ENCODE results near the gene TSHZ2.

Gene TSHZ2

DNA sequence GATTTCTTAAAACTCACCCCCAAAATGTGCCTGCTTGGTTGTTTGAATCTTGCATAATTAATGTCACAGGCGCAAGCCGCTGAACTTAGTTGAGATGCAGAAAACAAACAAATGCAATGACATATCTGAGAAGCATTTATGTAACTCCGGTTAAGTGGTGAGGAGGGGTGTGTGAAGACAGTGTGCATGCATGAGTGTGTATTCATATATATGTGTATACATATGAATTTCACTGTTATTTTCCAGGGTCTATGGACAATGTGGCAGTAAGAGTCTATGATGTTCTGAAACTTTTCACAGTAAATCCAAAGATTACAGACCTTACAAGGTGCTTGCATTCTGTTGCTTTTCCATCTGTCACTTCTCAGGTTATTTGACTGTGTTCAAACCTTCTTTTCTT, 518.5 kb downstream of the TSHZ2 start:
- TF ChIP-seq, protein P1, sequence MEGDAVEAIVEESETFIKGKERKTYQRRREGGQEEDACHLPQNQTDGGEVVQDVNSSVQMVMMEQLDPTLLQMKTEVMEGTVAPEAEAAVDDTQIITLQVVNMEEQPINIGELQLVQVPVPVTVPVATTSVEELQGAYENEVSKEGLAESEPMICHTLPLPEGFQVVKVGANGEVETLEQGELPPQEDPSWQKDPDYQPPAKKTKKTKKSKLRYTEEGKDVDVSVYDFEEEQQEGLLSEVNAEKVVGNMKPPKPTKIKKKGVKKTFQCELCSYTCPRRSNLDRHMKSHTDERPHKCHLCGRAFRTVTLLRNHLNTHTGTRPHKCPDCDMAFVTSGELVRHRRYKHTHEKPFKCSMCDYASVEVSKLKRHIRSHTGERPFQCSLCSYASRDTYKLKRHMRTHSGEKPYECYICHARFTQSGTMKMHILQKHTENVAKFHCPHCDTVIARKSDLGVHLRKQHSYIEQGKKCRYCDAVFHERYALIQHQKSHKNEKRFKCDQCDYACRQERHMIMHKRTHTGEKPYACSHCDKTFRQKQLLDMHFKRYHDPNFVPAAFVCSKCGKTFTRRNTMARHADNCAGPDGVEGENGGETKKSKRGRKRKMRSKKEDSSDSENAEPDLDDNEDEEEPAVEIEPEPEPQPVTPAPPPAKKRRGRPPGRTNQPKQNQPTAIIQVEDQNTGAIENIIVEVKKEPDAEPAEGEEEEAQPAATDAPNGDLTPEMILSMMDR (IDR thresholded peaks at IDR 0.05; ENCODE audit: control extremely low read depth, extremely low read depth, low read depth, missing control alignments), result no peak
- POLR2A ChIA-PET, result no interaction called here
- CTCF ChIA-PET, result no interaction called here
- no peak for DNase-seq (ENCODE audit: extremely low spot score)

DNA sequence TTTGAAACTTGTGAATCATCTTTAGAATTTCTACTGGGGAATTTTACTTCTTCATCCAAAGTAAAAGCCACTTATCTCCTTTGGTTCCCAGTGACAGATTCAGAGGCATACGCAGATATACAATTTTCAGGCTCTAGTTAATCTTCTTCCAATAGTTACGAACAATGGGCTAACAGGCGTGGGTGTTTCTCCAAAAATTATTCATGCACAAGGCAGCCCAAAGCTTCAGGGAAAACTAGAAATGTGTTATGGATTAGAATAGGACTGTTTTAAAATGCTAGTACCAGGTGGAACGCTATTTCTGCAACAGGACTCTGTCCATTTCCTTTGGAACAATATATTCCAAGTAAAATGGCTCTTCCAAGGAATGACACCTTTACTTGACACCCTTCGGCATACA, 519.3 kb downstream of the TSHZ2 start:
- no peak for DNase-seq (ENCODE audit: extremely low spot score)
- ChIA-PET POLR2A (no interaction called here), CTCF (interaction anchor here (1.2 kb wide), 1 partner anchor 11 kb away, joined by 3 read pairs; no protein-coding TSS in a partner anchor)
- TF ChIP-seq, protein P1 (IDR thresholded peaks at IDR 0.05; ENCODE audit: control extremely low read depth, extremely low read depth, low read depth, missing control alignments), result no peak

DNA sequence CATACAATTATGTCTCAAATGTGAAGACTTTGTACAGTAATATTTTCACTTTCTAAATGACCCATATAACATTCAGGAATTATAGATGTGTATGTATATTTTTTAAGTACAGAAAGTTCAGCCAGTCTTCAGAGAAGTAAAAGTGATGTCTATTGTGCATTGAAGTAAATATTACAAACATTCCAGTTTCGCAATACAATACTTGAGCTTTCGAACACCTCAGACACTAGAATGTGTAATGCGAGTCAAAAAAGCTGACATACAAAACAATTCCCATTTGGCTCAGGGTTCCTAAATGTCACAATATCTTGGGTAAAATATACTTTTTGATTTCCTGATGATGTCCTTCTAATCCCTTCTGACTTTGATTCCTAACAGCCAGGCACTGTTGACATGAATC, 520.1 kb downstream of the TSHZ2 start:
- ChIA-PET CTCF (interaction anchor here (1.2 kb wide), 1 partner anchor 10 kb away, joined by 3 read pairs; no protein-coding TSS in a partner anchor), POLR2A (no interaction called here)
- TF ChIP-seq, protein P1 (IDR thresholded peaks at IDR 0.05; ENCODE audit: control extremely low read depth, extremely low read depth, low read depth, missing control alignments), result no peak
- DNase-seq (ENCODE audit: extremely low spot score), result no peak

DNA sequence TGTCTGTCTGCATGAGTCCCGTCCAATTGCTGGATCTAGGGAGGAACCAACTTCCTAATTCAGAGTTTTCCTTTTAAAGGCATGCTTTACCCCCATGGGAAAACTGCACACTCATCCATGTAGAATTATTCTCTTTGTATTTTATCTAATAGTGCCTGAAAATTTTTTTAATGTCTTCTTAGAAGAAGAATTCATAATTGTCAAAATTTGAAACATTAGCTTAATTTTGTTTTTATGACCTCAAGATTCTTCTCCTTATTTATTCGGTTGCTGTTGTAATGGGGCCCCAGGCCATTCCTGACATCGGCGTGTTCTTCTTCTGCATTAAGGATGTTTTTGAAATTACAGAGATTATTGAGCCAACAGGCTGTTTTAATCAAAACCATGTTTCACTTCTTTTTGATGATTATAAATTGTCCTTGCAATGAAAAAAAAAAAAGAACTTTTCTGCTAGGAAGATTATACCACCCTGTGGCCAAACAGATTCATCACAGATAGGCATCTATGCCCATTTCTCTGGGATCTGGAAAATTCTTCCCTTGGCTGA, 521.2 kb downstream of the TSHZ2 start:
- CTCF ChIA-PET, result no interaction called here
- no peak for DNase-seq (ENCODE audit: extremely low spot score)
- POLR2A ChIA-PET, result no interaction called here

DNA sequence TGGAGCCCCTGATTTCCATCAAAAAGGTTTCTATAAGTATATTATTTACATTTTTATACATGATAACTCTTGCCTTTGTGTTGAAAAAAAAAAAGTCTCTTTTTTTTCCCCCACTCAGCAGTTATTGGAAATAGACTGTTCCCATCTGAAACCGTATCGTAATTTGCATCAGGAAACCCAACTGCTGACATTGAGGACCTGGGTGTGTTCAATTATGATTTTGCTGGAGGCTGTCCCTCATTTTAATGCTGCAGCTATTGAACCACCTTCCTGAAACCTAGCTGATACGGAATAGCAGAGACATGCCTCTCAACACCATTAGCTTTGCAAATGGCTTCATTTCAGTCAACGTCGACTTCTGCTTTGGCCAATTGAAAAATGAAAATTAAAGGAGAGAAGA, 522.6 kb downstream of the TSHZ2 start:
- TF ChIP-seq, protein P1 (IDR thresholded peaks at IDR 0.05; ENCODE audit: control extremely low read depth, extremely low read depth, low read depth, missing control alignments), result no peak
- DNase-seq (ENCODE audit: extremely low spot score), result no peak
- ChIA-PET POLR2A (no interaction called here), CTCF (interaction anchor here (1.5 kb wide), 1 partner anchor 53 kb away, joined by 3 read pairs; no protein-coding TSS in a partner anchor)

More for the DNA sequence above, 521.2 kb downstream of the TSHZ2 start:
- TF ChIP-seq, protein P1 (IDR thresholded peaks at IDR 0.05; ENCODE audit: control extremely low read depth, extremely low read depth, low read depth, missing control alignments), result no peak

DNA sequence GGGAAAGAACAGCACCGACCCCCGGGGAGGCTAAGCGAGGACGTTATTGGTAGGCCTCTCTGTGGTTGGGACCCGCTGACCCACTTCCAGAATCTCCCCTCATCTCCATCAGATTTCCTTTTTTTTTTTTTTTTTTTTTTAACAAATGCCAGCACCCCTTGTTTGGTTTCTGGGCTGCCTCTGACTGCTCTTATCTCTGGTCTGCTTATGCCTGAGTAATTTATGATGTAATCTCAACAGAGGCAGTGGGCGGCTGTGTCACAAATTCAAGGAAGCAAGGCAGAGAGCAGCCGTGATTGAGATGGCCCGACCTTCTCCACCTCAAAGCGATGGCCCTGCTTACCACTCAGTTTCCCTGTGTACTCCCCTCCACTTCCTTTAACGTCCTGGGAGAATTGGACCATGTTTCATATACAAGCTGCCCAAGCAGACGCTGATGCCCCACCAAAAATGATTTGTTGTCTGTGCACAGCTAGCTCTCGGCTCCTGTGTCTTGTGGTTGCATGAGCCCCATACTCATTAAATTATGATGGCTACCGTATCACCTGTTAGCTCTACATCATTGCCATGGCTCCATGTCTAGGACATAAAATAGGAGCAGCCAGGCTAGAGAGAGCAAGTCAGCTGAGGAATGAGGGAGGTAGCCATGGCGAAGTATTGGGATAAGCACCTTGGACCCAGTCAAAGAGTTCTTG, 523.4 kb downstream of the TSHZ2 start:
- ChIA-PET POLR2A (no interaction called here), CTCF (interaction anchor here (1.5 kb wide), 1 partner anchor 52 kb away, joined by 3 read pairs; no protein-coding TSS in a partner anchor)
- no peak for DNase-seq (ENCODE audit: extremely low spot score)
- TF ChIP-seq, protein P1 (IDR thresholded peaks at IDR 0.05; ENCODE audit: control extremely low read depth, extremely low read depth, low read depth, missing control alignments), result no peak
